H1 (cell line): ENCODE data around the gene SUGP2. TPM values are rescaled to one million over a fixed set of nuclear protein-coding genes. Genes with fewer than 3 reads are reported as not detected.

ENCODE experiments used
- polyA plus RNA-seq, 7 experiments: library from polyadenylated mRNA; depleted of rRNA in 3 of 7; stranded (reverse) in 5 of 7; unstranded in 2 of 7; fragments of >200 nt in 5 of 7; fragments of 200-250 nt in 2 of 7; gene quantifications; 1 replicate in 5 of 7; 2 replicates in 1 of 7; 4 replicates in 1 of 7; pipeline versions ENCODE4 v1.2.1 to v1.2.3, GENCODE V29; 2011 to 2013; ENCODE audit warnings: missing spikeins in 2 of 7, mixed read lengths in 2 of 7
- total RNA-seq: library from RNA; stranded (reverse); fragmentation: NEBNext Ultra II Directional; extraction: Animal tissue kit (Norgen Biotek cat#: 25700); gene quantifications from 2 replicates; pipeline ENCODE4 v1.2.1, GENCODE V29; 2021
- TF ChIP-seq, protein P1 (sequence below): fragments of 300-600 bp; sonication (generic); IDR thresholded peaks from 2 replicates; pipeline ENCODE4 v1.7.1; 2012; ENCODE audit warnings: low read length, moderate library complexity, mild to moderate bottlenecking, inconsistent platforms; ENCODE audit not compliant: insufficient replicate concordance

SUGP2 gene
- total and polyA plus RNA-seq, 2 of the 8 experiments (the other 6 are each of a cell fraction or from before 2014, with no cell fraction given), result 57.7 to 114 TPM

DNA sequence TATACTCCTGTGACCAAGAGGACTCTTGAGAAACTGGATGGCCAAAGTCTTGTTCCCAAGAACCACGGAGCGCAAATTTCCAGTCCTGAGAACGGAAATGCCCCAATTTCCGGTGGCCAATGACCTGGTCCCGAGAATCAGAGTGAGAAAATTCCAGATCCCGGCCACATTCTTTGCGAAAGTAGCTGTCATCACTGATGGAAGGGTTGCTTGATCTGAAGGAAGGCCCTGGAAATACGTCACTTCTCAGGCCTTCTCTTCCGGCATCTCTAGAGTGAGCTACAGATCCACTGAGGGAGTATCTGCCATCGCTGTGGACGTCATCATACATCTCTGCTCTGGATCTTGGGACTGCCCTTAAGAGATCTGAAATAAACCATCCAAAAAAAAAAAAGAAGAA lies 7.5 kb downstream of the SUGP2 start (continued):
- TF ChIP-seq, protein P1, sequence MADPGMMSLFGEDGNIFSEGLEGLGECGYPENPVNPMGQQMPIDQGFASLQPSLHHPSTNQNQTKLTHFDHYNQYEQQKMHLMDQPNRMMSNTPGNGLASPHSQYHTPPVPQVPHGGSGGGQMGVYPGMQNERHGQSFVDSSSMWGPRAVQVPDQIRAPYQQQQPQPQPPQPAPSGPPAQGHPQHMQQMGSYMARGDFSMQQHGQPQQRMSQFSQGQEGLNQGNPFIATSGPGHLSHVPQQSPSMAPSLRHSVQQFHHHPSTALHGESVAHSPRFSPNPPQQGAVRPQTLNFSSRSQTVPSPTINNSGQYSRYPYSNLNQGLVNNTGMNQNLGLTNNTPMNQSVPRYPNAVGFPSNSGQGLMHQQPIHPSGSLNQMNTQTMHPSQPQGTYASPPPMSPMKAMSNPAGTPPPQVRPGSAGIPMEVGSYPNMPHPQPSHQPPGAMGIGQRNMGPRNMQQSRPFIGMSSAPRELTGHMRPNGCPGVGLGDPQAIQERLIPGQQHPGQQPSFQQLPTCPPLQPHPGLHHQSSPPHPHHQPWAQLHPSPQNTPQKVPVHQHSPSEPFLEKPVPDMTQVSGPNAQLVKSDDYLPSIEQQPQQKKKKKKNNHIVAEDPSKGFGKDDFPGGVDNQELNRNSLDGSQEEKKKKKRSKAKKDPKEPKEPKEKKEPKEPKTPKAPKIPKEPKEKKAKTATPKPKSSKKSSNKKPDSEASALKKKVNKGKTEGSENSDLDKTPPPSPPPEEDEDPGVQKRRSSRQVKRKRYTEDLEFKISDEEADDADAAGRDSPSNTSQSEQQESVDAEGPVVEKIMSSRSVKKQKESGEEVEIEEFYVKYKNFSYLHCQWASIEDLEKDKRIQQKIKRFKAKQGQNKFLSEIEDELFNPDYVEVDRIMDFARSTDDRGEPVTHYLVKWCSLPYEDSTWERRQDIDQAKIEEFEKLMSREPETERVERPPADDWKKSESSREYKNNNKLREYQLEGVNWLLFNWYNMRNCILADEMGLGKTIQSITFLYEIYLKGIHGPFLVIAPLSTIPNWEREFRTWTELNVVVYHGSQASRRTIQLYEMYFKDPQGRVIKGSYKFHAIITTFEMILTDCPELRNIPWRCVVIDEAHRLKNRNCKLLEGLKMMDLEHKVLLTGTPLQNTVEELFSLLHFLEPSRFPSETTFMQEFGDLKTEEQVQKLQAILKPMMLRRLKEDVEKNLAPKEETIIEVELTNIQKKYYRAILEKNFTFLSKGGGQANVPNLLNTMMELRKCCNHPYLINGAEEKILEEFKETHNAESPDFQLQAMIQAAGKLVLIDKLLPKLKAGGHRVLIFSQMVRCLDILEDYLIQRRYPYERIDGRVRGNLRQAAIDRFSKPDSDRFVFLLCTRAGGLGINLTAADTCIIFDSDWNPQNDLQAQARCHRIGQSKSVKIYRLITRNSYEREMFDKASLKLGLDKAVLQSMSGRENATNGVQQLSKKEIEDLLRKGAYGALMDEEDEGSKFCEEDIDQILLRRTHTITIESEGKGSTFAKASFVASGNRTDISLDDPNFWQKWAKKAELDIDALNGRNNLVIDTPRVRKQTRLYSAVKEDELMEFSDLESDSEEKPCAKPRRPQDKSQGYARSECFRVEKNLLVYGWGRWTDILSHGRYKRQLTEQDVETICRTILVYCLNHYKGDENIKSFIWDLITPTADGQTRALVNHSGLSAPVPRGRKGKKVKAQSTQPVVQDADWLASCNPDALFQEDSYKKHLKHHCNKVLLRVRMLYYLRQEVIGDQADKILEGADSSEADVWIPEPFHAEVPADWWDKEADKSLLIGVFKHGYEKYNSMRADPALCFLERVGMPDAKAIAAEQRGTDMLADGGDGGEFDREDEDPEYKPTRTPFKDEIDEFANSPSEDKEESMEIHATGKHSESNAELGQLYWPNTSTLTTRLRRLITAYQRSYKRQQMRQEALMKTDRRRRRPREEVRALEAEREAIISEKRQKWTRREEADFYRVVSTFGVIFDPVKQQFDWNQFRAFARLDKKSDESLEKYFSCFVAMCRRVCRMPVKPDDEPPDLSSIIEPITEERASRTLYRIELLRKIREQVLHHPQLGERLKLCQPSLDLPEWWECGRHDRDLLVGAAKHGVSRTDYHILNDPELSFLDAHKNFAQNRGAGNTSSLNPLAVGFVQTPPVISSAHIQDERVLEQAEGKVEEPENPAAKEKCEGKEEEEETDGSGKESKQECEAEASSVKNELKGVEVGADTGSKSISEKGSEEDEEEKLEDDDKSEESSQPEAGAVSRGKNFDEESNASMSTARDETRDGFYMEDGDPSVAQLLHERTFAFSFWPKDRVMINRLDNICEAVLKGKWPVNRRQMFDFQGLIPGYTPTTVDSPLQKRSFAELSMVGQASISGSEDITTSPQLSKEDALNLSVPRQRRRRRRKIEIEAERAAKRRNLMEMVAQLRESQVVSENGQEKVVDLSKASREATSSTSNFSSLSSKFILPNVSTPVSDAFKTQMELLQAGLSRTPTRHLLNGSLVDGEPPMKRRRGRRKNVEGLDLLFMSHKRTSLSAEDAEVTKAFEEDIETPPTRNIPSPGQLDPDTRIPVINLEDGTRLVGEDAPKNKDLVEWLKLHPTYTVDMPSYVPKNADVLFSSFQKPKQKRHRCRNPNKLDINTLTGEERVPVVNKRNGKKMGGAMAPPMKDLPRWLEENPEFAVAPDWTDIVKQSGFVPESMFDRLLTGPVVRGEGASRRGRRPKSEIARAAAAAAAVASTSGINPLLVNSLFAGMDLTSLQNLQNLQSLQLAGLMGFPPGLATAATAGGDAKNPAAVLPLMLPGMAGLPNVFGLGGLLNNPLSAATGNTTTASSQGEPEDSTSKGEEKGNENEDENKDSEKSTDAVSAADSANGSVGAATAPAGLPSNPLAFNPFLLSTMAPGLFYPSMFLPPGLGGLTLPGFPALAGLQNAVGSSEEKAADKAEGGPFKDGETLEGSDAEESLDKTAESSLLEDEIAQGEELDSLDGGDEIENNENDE, result no peak
- TF ChIP-seq, all 59 proteins: peak for 0
